Activated CD4-positive, alpha-beta T cell treated with anti-CD3 and anti-CD28 coated beads, Interleukin-2, amount 10 ng/mL, durations not matched to agents 7 days and 5 days (primary cell): ENCODE results near the gene LUC7L3. TPM values are rescaled to one million over a fixed set of nuclear protein-coding genes. Genes with fewer than 3 reads are reported as not detected.
A peak's percentile ranks its signal among the peaks of the same experiment; 100 is the strongest.
"Not testable (repeated sequence)": the region's sequence is repeated elsewhere in the genome, so short reads cannot be mapped to it uniquely, and the experiment has no call there.

ENCODE experiments used
- CTCF ChIA-PET: fragments of 350-600 bp; sonication (Branson Sonifier 250); formaldehyde crosslinking; loops from one replicate; lab custom pipeline; 2021; ENCODE audit warnings: antibody characterized with exemption; lab: Charles Lee
- POLR2A ChIA-PET: fragments of 350-600 bp; sonication (Branson Sonifier 250); formaldehyde crosslinking; loops from one replicate; lab custom pipeline; 2021; ENCODE audit warnings: antibody characterized with exemption; lab: Charles Lee
- DNase-seq: peaks from one replicate; pipeline ENCODE4 v3.0.0-alpha.2; 2020
- H3K27ac Mint-ChIP-seq: one replicate; pipeline ENCODE4 v1.8.0; 2021; ENCODE audit warnings: mild to moderate bottlenecking, moderate library complexity, mixed read lengths
- H3K27me3 Mint-ChIP-seq: one replicate; pipeline ENCODE4 v1.8.0; 2021; ENCODE audit warnings: mixed read lengths
- H3K36me3 Mint-ChIP-seq: one replicate; pipeline ENCODE4 v1.8.0; 2021; ENCODE audit warnings: low read depth, mixed read lengths
- H3K4me1 Mint-ChIP-seq: one replicate; pipeline ENCODE4 v1.8.0; 2021; ENCODE audit warnings: mixed read lengths
- H3K4me3 Mint-ChIP-seq: one replicate; pipeline ENCODE4 v1.8.0; 2021; ENCODE audit warnings: mild to moderate bottlenecking, moderate library complexity, mixed read lengths
- H3K9me3 Mint-ChIP-seq: one replicate; pipeline ENCODE4 v1.8.0; 2021; ENCODE audit warnings: mixed read lengths
- total RNA-seq, 2 experiments: library from RNA; stranded (reverse); gene quantifications; one replicate each; pipeline ENCODE4 v1.2.3, GENCODE V29; 2021

The LUC7L3 gene
- total RNA-seq, 2 experiments from 2014 or later, result 108 to 139 TPM

- DNase-seq, result peak; percentile 91
- Mint-ChIP-seq H3K27me3 (peaks cover 2% of the 10 kb centered on the region), H3K9me3 (no peaks in the 10 kb centered on the region), H3K27ac (peak within 1 kb of the TSS; percentile 97), H3K4me3 (peak within 1 kb of the TSS; percentile 96), H3K4me1 (peaks cover 60% of the 10 kb centered on the region), H3K36me3 (peaks cover 19% of the 10 kb centered on the region)
- ChIA-PET POLR2A (no interaction called here), CTCF (interaction anchor here (0.9 to 1.0 kb wide), 2 partner anchors 10 to 310 kb away, joined by 4 read pairs; no protein-coding TSS in a partner anchor)
Observed at GRCh38 chr17:50707289-50708049, 11.9 kb upstream of the LUC7L3 start, which contains the start of gene ANKRD40. Gene ANKRD40, minus strand, starts transcription at chr17:50707914. Its CDS starts 260 bp downstream, at chr17:50707654.

- Mint-ChIP-seq H3K27me3 (peaks cover 5% of the 10 kb centered on the region), H3K27ac (peak overlapping the region; percentile 94), H3K36me3 (peaks cover 17% of the 10 kb centered on the region), H3K4me1 (peaks cover 54% of the 10 kb centered on the region), H3K9me3 (no peaks in the 10 kb centered on the region), H3K4me3 (peak overlapping the region; percentile 96)
- ChIA-PET CTCF (interaction anchor here (1.2 kb wide), 1 partner anchor 234 kb away, joined by 3 read pairs; no protein-coding TSS in a partner anchor), POLR2A (no interaction called here)
- peak; percentile 14 for DNase-seq
Observed at GRCh38 chr17:50708050-50709000, 11.1 kb upstream of the LUC7L3 start.

GRCh38 chr17:50709053-50709452, 10.3 kb upstream of the LUC7L3 start:
- peaks cover 10% of the 10 kb centered on the region for H3K36me3 Mint-ChIP-seq
- H3K9me3 Mint-ChIP-seq, DNase-seq, POLR2A ChIA-PET, H3K27me3 Mint-ChIP-seq: not testable (repeated sequence)
- peak overlapping the region; percentile 96 for H3K4me3 Mint-ChIP-seq
- CTCF ChIA-PET, result interaction anchor here (1.2 kb wide), 1 partner anchor 234 kb away, joined by 3 read pairs; no protein-coding TSS in a partner anchor
- H3K4me1 Mint-ChIP-seq, result peaks cover 47% of the 10 kb centered on the region
- peak overlapping the region; percentile 94 for H3K27ac Mint-ChIP-seq

- ChIA-PET POLR2A (no interaction called here), CTCF (no interaction called here)
- Mint-ChIP-seq H3K9me3 (no peaks in the 10 kb centered on the region), H3K27me3 (peaks cover 7% of the 10 kb centered on the region), H3K27ac (peak overlapping the region; percentile 94), H3K4me1 (peaks cover 43% of the 10 kb centered on the region), H3K4me3 (no peak overlapping the region), H3K36me3 (peaks cover 7% of the 10 kb centered on the region)
- no peak for DNase-seq
Observed at GRCh38 chr17:50710025-50710424, 9.4 kb upstream of the LUC7L3 start.

GRCh38 chr17:50710650-50711049, 8.8 kb upstream of the LUC7L3 start:
- ChIA-PET CTCF (no interaction called here), POLR2A (no interaction called here)
- peaks cover 3% of the 10 kb centered on the region for H3K36me3 Mint-ChIP-seq
- no peak overlapping the region for H3K27ac Mint-ChIP-seq
- no peak overlapping the region for H3K4me3 Mint-ChIP-seq
- H3K27me3 Mint-ChIP-seq, result peaks cover 7% of the 10 kb centered on the region
- H3K9me3 Mint-ChIP-seq, result no peaks in the 10 kb centered on the region
- no peak for DNase-seq
- peaks cover 37% of the 10 kb centered on the region for H3K4me1 Mint-ChIP-seq

- no peaks in the 10 kb centered on the region for H3K36me3 Mint-ChIP-seq
- peaks cover 27% of the 10 kb centered on the region for H3K4me1 Mint-ChIP-seq
- DNase-seq, result no peak
- H3K27ac Mint-ChIP-seq, result no peak overlapping the region
- peaks cover 7% of the 10 kb centered on the region for H3K27me3 Mint-ChIP-seq
- H3K9me3 Mint-ChIP-seq, result no peaks in the 10 kb centered on the region
- H3K4me3 Mint-ChIP-seq, result no peak overlapping the region
- ChIA-PET POLR2A (no interaction called here), CTCF (no interaction called here)
Observed at GRCh38 chr17:50712641-50713040, 6.8 kb upstream of the LUC7L3 start.

- ChIA-PET CTCF (no interaction called here), POLR2A (no interaction called here)
- no peaks in the 10 kb centered on the region for H3K9me3 Mint-ChIP-seq
- peaks cover 6% of the 10 kb centered on the region for H3K4me1 Mint-ChIP-seq
- no peak overlapping the region for H3K4me3 Mint-ChIP-seq
- H3K27me3 Mint-ChIP-seq, result peaks cover 7% of the 10 kb centered on the region
- H3K36me3 Mint-ChIP-seq, result peaks cover 5% of the 10 kb centered on the region
- H3K27ac Mint-ChIP-seq, result no peak overlapping the region
- no peak for DNase-seq
Observed at GRCh38 chr17:50715471-50715870, 3.9 kb upstream of the LUC7L3 start.

GRCh38 chr17:50719924-50720794, 756 bp downstream of the LUC7L3 start:
- H3K27ac Mint-ChIP-seq, result peak overlapping the region; percentile 99
- H3K9me3 Mint-ChIP-seq, result no peaks in the 10 kb centered on the region
- no peak for DNase-seq
- H3K4me1 Mint-ChIP-seq, result peaks cover 27% of the 10 kb centered on the region
- H3K36me3 Mint-ChIP-seq, result peaks cover 16% of the 10 kb centered on the region
- POLR2A ChIA-PET, result no interaction called here
- H3K27me3 Mint-ChIP-seq, result no peaks in the 10 kb centered on the region
- peak overlapping the region; percentile 79 for H3K4me3 Mint-ChIP-seq
- CTCF ChIA-PET, result no interaction called here

- DNase-seq, result peak; percentile 44
- no peaks in the 10 kb centered on the region for H3K27me3 Mint-ChIP-seq
- peaks cover 16% of the 10 kb centered on the region for H3K36me3 Mint-ChIP-seq
- peaks cover 31% of the 10 kb centered on the region for H3K4me1 Mint-ChIP-seq
- H3K4me3 Mint-ChIP-seq, result peak overlapping the region; percentile 79
- no peaks in the 10 kb centered on the region for H3K9me3 Mint-ChIP-seq
- peak overlapping the region; percentile 99 for H3K27ac Mint-ChIP-seq
- POLR2A ChIA-PET, result interaction anchor here (0.6 kb wide), 1 partner anchor 148 kb away, joined by 3 read pairs; no protein-coding TSS in a partner anchor
- CTCF ChIA-PET, result interaction anchor here (1.1 kb wide), 1 partner anchor 10 kb away, joined by 3 read pairs; no protein-coding TSS in a partner anchor
Observed at GRCh38 chr17:50721194-50722010, 2.0 kb downstream of the LUC7L3 start.

- H3K27ac Mint-ChIP-seq, result peak overlapping the region; percentile 57
- POLR2A ChIA-PET, result no interaction called here
Observed at GRCh38 chr17:50722746-50723145, 3.3 kb downstream of the LUC7L3 start.

GRCh38 chr17:50724622-50725021, 5.2 kb downstream of the LUC7L3 start:
- H3K4me3 Mint-ChIP-seq, H3K27ac Mint-ChIP-seq, H3K27me3 Mint-ChIP-seq, H3K9me3 Mint-ChIP-seq, DNase-seq: not testable (repeated sequence)
- H3K4me1 Mint-ChIP-seq, result peaks cover 44% of the 10 kb centered on the region
- POLR2A ChIA-PET, result interaction anchor here (0.7 kb wide), 1 partner anchor 19 kb away, joined by 3 read pairs; no protein-coding TSS in a partner anchor
- CTCF ChIA-PET, result interaction anchor here (0.7 kb wide), 1 partner anchor 26 kb away, joined by 4 read pairs; no protein-coding TSS in a partner anchor
- H3K36me3 Mint-ChIP-seq, result peaks cover 19% of the 10 kb centered on the region

More at GRCh38 chr17:50722746-50723145, 3.3 kb downstream of the LUC7L3 start:
- H3K36me3 Mint-ChIP-seq, result peaks cover 19% of the 10 kb centered on the region
- no peaks in the 10 kb centered on the region for H3K27me3 Mint-ChIP-seq
- H3K4me1 Mint-ChIP-seq, result peaks cover 40% of the 10 kb centered on the region
- H3K9me3 Mint-ChIP-seq, result no peaks in the 10 kb centered on the region
- CTCF ChIA-PET, result interaction anchor here (1.0 kb wide), 1 partner anchor 18 kb away, joined by 4 read pairs; no protein-coding TSS in a partner anchor
- peak overlapping the region; percentile 50 for H3K4me3 Mint-ChIP-seq
- DNase-seq, result no peak
